KMS-11 (cell line): ENCODE results near the gene AK5.
A peak's percentile ranks its signal among the peaks of the same experiment; 100 is the strongest.
"Not testable (repeated sequence)": the region's sequence is repeated elsewhere in the genome, so short reads cannot be mapped to it uniquely, and the experiment has no call there.

Experiments used
- H2AFZ ChIP-seq: fragments of 200-600 bp; sonication (generic); 2 replicates; pipeline ENCODE4 v1.6.1; 2016; ENCODE audit warnings: antibody characterized with exemption, mixed run types, low read depth
- H3K27ac ChIP-seq: fragments of 200-600 bp; sonication (generic); 2 replicates; pipeline ENCODE4 v1.6.1; 2016; ENCODE audit warnings: mild to moderate bottlenecking, mixed run types
- H3K27me3 ChIP-seq: fragments of 200-600 bp; sonication (generic); 2 replicates; pipeline ENCODE4 v1.6.1; 2017; ENCODE audit warnings: mild to moderate bottlenecking, low read depth, mixed run types, moderate library complexity; ENCODE audit not compliant: insufficient read depth
- H3K36me3 ChIP-seq: fragments of 200-600 bp; sonication (generic); 2 replicates; pipeline ENCODE4 v1.6.1; 2017; ENCODE audit warnings: mild to moderate bottlenecking, mixed run types; ENCODE audit not compliant: insufficient read depth
- H3K4me1 ChIP-seq: fragments of 200-600 bp; sonication (generic); 2 replicates; pipeline ENCODE4 v1.6.1; 2016; ENCODE audit warnings: mild to moderate bottlenecking, low read depth, mixed run types; ENCODE audit not compliant: poor library complexity, severe bottlenecking
- H3K4me2 ChIP-seq: fragments of 200-600 bp; sonication (generic); 2 replicates; pipeline ENCODE4 v1.7.0; 2016; ENCODE audit warnings: mild to moderate bottlenecking, mixed run types
- H3K4me3 ChIP-seq: fragments of 200-600 bp; sonication (generic); IDR thresholded peaks from 2 replicates; pipeline ENCODE4 v1.6.1; 2017; ENCODE audit warnings: low read depth, low read length, mixed read lengths; ENCODE audit not compliant: insufficient read depth
- H3K79me2 ChIP-seq: fragments of 200-600 bp; sonication (generic); 2 replicates; pipeline ENCODE4 v1.6.1; 2016; ENCODE audit warnings: low read depth, mixed run types; ENCODE audit not compliant: insufficient read depth
- H3K9ac ChIP-seq: fragments of 200-600 bp; sonication (generic); 2 replicates; pipeline ENCODE4 v1.6.1; 2016; ENCODE audit warnings: mild to moderate bottlenecking, mixed run types
- H4K20me1 ChIP-seq: fragments of 200-600 bp; sonication (generic); 2 replicates; pipeline ENCODE4 v1.6.1; 2016; ENCODE audit warnings: mild to moderate bottlenecking, mixed run types; ENCODE audit not compliant: insufficient read depth
- TF ChIP-seq, protein P1 (sequence below): fragments of 200-600 bp; sonication (generic); conservative IDR thresholded peaks from 2 replicates; pipeline ENCODE4 v1.6.1; 2017; ENCODE audit warnings: low read depth, mild to moderate bottlenecking, antibody characterized with exemption, low read length, moderate library complexity, mixed read lengths

AK5 gene

GRCh38 chr1:77524038-77524437, 242.2 kb downstream of the AK5 start:
- no peaks in the 10 kb centered on the region for H3K36me3 ChIP-seq
- H3K27ac ChIP-seq: no peak overlapping the region
- H2AFZ ChIP-seq: no peak overlapping the region
- TF ChIP-seq, protein P1, sequence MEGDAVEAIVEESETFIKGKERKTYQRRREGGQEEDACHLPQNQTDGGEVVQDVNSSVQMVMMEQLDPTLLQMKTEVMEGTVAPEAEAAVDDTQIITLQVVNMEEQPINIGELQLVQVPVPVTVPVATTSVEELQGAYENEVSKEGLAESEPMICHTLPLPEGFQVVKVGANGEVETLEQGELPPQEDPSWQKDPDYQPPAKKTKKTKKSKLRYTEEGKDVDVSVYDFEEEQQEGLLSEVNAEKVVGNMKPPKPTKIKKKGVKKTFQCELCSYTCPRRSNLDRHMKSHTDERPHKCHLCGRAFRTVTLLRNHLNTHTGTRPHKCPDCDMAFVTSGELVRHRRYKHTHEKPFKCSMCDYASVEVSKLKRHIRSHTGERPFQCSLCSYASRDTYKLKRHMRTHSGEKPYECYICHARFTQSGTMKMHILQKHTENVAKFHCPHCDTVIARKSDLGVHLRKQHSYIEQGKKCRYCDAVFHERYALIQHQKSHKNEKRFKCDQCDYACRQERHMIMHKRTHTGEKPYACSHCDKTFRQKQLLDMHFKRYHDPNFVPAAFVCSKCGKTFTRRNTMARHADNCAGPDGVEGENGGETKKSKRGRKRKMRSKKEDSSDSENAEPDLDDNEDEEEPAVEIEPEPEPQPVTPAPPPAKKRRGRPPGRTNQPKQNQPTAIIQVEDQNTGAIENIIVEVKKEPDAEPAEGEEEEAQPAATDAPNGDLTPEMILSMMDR: no peak
- H3K9ac ChIP-seq: no peak overlapping the region
- no peaks in the 10 kb centered on the region for H3K79me2 ChIP-seq
- no peaks in the 10 kb centered on the region for H4K20me1 ChIP-seq
- H3K27me3 ChIP-seq: no peaks in the 10 kb centered on the region
- no peak overlapping the region for H3K4me2 ChIP-seq
- no peak overlapping the region for H3K4me3 ChIP-seq
- H3K4me1 ChIP-seq: no peaks in the 10 kb centered on the region

DNA sequence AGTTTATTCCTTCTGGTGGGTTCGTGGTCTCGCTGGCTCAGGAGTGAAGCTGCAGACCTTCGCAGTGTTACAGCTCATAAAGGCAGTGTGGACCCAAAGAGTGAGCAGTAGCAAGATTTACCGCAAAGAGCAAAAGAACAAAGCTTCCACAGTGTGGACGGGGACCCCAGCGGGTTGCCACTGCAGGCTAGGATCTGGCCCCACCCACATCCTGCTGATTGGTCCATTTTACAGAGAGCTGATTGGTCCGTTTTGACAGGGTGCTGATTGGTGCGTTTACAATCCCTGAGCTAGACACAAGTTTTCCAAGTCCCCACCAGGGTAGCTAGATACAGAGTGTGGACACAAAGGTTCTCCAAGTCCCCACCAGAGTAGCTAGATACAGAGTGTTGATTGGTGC, 249.3 kb downstream of the AK5 start:
- H3K36me3 ChIP-seq, H3K4me2 ChIP-seq, H3K4me3 ChIP-seq, H3K27me3 ChIP-seq, H3K4me1 ChIP-seq, H4K20me1 ChIP-seq, H3K9ac ChIP-seq, H3K27ac ChIP-seq, H3K79me2 ChIP-seq, H2AFZ ChIP-seq: not testable (repeated sequence)

DNA sequence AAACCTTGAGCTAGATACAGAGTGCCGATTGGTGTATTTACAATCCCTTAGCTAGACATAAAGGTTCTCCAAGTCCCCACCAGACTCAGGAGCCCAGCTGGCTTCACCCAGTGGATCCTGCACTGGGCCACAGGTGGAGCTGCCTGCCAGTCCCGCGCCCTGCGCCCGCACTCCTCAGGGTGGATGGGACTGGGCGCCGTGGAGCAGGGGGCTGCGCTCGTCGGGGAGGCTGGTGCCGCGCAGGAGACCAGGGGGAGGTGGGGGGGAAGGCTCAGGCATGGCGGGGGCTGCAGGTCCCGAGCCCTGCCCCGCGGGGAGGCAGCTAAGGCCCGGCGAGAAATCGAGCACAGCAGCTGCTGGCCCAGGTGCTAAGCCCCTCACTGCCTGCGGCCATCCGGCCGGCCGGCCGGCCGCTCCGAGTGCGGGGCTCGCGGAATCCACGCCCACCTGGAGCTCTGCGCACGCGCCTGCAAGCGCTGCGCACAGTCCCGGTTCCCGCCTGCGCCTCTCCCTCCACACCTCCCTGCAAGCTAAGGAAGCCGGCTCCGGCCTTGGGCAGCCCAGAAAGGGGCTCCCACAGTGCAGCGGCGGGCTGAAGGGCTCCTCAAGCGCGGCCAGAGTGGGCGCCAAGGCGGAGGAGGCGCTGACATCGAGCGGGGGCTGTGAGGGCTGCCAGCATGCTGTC, 249.9 kb downstream of the AK5 start:
- H3K9ac ChIP-seq, H3K4me1 ChIP-seq, H3K27ac ChIP-seq, H3K4me3 ChIP-seq, H3K36me3 ChIP-seq, H3K4me2 ChIP-seq, H3K27me3 ChIP-seq, H2AFZ ChIP-seq, H4K20me1 ChIP-seq, H3K79me2 ChIP-seq: not testable (repeated sequence)

GRCh38 chr1:77532641-77533040, 250.8 kb downstream of the AK5 start:
- H3K36me3 ChIP-seq: no peaks in the 10 kb centered on the region
- H3K79me2 ChIP-seq: no peaks in the 10 kb centered on the region
- H3K4me2 ChIP-seq: no peak overlapping the region
- TF ChIP-seq, protein P1: no peak
- H3K27ac ChIP-seq: no peak overlapping the region
- H3K4me3 ChIP-seq: no peak overlapping the region
- H3K9ac ChIP-seq: no peak overlapping the region
- H4K20me1 ChIP-seq: no peaks in the 10 kb centered on the region
- no peak overlapping the region for H2AFZ ChIP-seq
- no peaks in the 10 kb centered on the region for H3K4me1 ChIP-seq
- H3K27me3 ChIP-seq: no peaks in the 10 kb centered on the region

GRCh38 chr1:77533660-77534305, 252.0 kb downstream of the AK5 start:
- H3K36me3 ChIP-seq: no peaks in the 10 kb centered on the region
- H4K20me1 ChIP-seq: no peaks in the 10 kb centered on the region
- no peak overlapping the region for H3K27ac ChIP-seq
- no peak overlapping the region for H3K4me3 ChIP-seq
- H3K27me3 ChIP-seq: no peaks in the 10 kb centered on the region
- no peak overlapping the region for H3K9ac ChIP-seq
- TF ChIP-seq, protein P1: peak; percentile 76
- no peaks in the 10 kb centered on the region for H3K79me2 ChIP-seq
- no peak overlapping the region for H3K4me2 ChIP-seq
- no peak overlapping the region for H2AFZ ChIP-seq
- H3K4me1 ChIP-seq: peaks cover 1% of the 10 kb centered on the region
